SW480 (cell line): Measurements from ENCODE around the gene TNS1.

Source experiments
- DNase-seq: peaks from one replicate; pipeline ENCODE4 v3.0.0-alpha.2; 2016; ENCODE audit warnings: low spot score

Gene TNS1

GRCh38 chr2:217942731-217943335, 60.0 kb downstream of the TNS1 start:
- DNase-seq, result no peak

GRCh38 chr2:217941886-217942728, 60.7 kb downstream of the TNS1 start:
- no peak for DNase-seq

GRCh38 chr2:217941339-217941738, 61.5 kb downstream of the TNS1 start:
- DNase-seq, result no peak

- no peak for DNase-seq
Observed at GRCh38 chr2:217940261-217941220, 62.3 kb downstream of the TNS1 start.

- DNase-seq, result no peak
Observed at GRCh38 chr2:217939629-217940245, 63.1 kb downstream of the TNS1 start.

- DNase-seq, result no peak
Observed at GRCh38 chr2:217939220-217939619, 63.6 kb downstream of the TNS1 start.

GRCh38 chr2:217938036-217938435, 64.8 kb downstream of the TNS1 start:
- no peak for DNase-seq

- DNase-seq, result no peak
Observed at GRCh38 chr2:217937446-217937845, 65.3 kb downstream of the TNS1 start.

- DNase-seq, result no peak
Observed at GRCh38 chr2:217936952-217937351, 65.8 kb downstream of the TNS1 start.

- no peak for DNase-seq
Observed at GRCh38 chr2:217935901-217936684, 66.7 kb downstream of the TNS1 start.

- DNase-seq, result no peak
Observed at GRCh38 chr2:217935235-217935879, 67.4 kb downstream of the TNS1 start.

- DNase-seq, result no peak
Observed at GRCh38 chr2:217934321-217935131, 68.3 kb downstream of the TNS1 start.

GRCh38 chr2:217933617-217933993, 69.2 kb downstream of the TNS1 start:
- DNase-seq, result no peak

GRCh38 chr2:217932803-217933616, 69.8 kb downstream of the TNS1 start:
- no peak for DNase-seq

GRCh38 chr2:217931846-217932560, 70.8 kb downstream of the TNS1 start:
- DNase-seq, result no peak

- no peak for DNase-seq
Observed at GRCh38 chr2:217930761-217931563, 71.8 kb downstream of the TNS1 start.
